ENCODE results near the gene TSPAN9. TPM values are rescaled to one million over a fixed set of nuclear protein-coding genes. Genes with fewer than 3 reads are reported as not detected.

Gene TSPAN9
- total and polyA plus RNA-seq, 9 of the 15 experiments (the other 6 are each of a cell fraction or from before 2014, with no cell fraction given) = 0.23 to 2.1 (median 0.60) TPM; not detected in 2

- Histone ChIP-seq H3K4me1 (replicated peaks in 1 of 2; ENCODE audit: control insufficient read depth in 2 of 2, insufficient read depth in 2 of 2, low read length in 2 of 2) (no peaks in the 10 kb centered on the region), H3K36me3 (ENCODE audit: control insufficient read depth, insufficient read depth, low read length) (no peaks in the 10 kb centered on the region), H3K4me2 (ENCODE audit: insufficient read depth, low read length) (no peak overlapping the region), H3K27ac (ENCODE audit: extremely low read depth, low read depth, low read length) (no peak overlapping the region), H3K27me3 (ENCODE audit: control insufficient read depth in 2 of 2, insufficient read depth in 2 of 2, low read length in 2 of 2) (peaks cover 12 to 39% of the 10 kb centered on the region in 2 experiments), H2AFZ (ENCODE audit: low read depth, low read length) (no peak overlapping the region), H3K79me2 (ENCODE audit: control insufficient read depth, insufficient read depth, low read length) (no peaks in the 10 kb centered on the region), H3K9ac (ENCODE audit: insufficient read depth in 1 of 2, low read depth in 2 of 2, low read length in 2 of 2) (no peak overlapping the region), H4K20me1 (replicated peaks; ENCODE audit: control insufficient read depth, insufficient read depth, low read length) (no peaks in the 10 kb centered on the region), H3K4me3 (no peak overlapping the region), H3K9me3 (replicated peaks; ENCODE audit: control insufficient read depth, insufficient read depth, low read depth, low read length) (no peaks in the 10 kb centered on the region), H3K9me1 (ENCODE audit: control insufficient read depth, insufficient read depth, low read length) (no peaks in the 10 kb centered on the region)
- WGBS (ENCODE audit: insufficient coverage, low coverage, missing lambda C conversion rate) = 0% methylated on average over 3 of the region's 3 CpGs
- FAIRE-seq (no peak), ATAC-seq (no peak), DNase-seq (ENCODE audit: extremely low read depth in 1 of 4, low spot score in 3 of 4) (no peak)
- POLR2A ChIA-PET = no interaction called here
- no TSS peak for BruUV-seq (replicated peaks)
- TF ChIP-seq ZNF76 (CRISPR knock-in tag; IDR thresholded peaks at IDR 0.05; ENCODE audit: borderline replicate concordance) = no peak
- TF ChIP-seq ZNF282 (CRISPR knock-in tag; IDR thresholded peaks at IDR 0.05) = no peak
- no peak for TF ChIP-seq ZNF384 (IDR thresholded peaks at IDR 0.05; ENCODE audit: low read depth, low read length)
- no peak for TF ChIP-seq FOXJ2 (tag; IDR thresholded peaks at IDR 0.05)
- TF ChIP-seq ZBED1 (IDR thresholded peaks at IDR 0.05) = no peak
- no peak for TF ChIP-seq BCOR (IDR thresholded peaks at IDR 0.05)
- no peak for TF ChIP-seq EP300 (IDR thresholded peaks at IDR 0.05; ENCODE audit: low read length)
- TF ChIP-seq TEAD4 (IDR thresholded peaks at IDR 0.05; ENCODE audit: low read length) = no peak
- no peak for TF ChIP-seq TEAD4 (CRISPR knock-in tag; IDR thresholded peaks at IDR 0.05; ENCODE audit: borderline replicate concordance)
- TF ChIP-seq ZNF778 (CRISPR knock-in tag; IDR thresholded peaks at IDR 0.05) = no peak
- no peak for TF ChIP-seq ZSCAN32 (CRISPR knock-in tag; IDR thresholded peaks at IDR 0.05)
- no peak for TF ChIP-seq SNIP1 (IDR thresholded peaks at IDR 0.05; ENCODE audit: low read depth)
- TF ChIP-seq HMGN3 (IDR thresholded peaks at IDR 0.05; ENCODE audit: borderline replicate concordance, extremely low read depth, insufficient read length, low read depth, low read length) = no peak
- TF ChIP-seq ZBTB34 (CRISPR knock-in tag; IDR thresholded peaks at IDR 0.05) = no peak
- intact Hi-C loops (cut with micrococcal nuclease) (no loop called here), in situ Hi-C loops (cut with MboI) (no loop called here)
- CTCF ChIA-PET (ENCODE audit: low intra/inter-chr PET ratio) = no interaction called here
Observed at GRCh38 chr12:3107954-3108353, 30.8 kb downstream of the TSPAN9 start.

Data from K562 (cell line).